SK-N-SH (cell line): ENCODE results near the gene CRYBG1. TPM values are rescaled to one million over a fixed set of nuclear protein-coding genes. Genes with fewer than 3 reads are reported as not detected.

Source experiments
- CTCF ChIA-PET: fragments of 300-600, 350-600 bp; formaldehyde crosslinking; extraction: SDS; loops from one replicate; lab custom pipeline; 2021; lab: Yijun Ruan, JAX
- POLR2A ChIA-PET: fragments of 350-600 bp; sonication (Branson Sonifier 250); formaldehyde crosslinking; extraction: SDS; loops from one replicate; lab custom pipeline; 2020; ENCODE audit warnings: antibody characterized with exemption, inconsistent platforms; lab: Yijun Ruan, JAX
- DNase-seq: peaks from one replicate; pipeline ENCODE4 v3.0.0; 2012
- H2AFZ ChIP-seq: fragments of 200-600 bp; sonication (generic); 2 replicates; pipeline ENCODE4 v1.8.1; 2016; ENCODE audit warnings: antibody characterized with exemption, mild to moderate bottlenecking, low read depth
- H3F3A ChIP-seq: fragments of 200-600 bp; sonication (generic); replicated peaks from 2 replicates; pipeline ENCODE3; 2016; ENCODE audit warnings: antibody characterized with exemption, mild to moderate bottlenecking; ENCODE audit not compliant: insufficient read depth
- H3K27ac ChIP-seq, 2 experiments: fragments of 200-500 bp in 1 of 2; fragments of 200-600 bp in 1 of 2; sonication (Bioruptor generic) in 1 of 2; sonication (generic), shearing (Covaris generic) in 1 of 2; 2 replicates each; pipeline versions ENCODE4 v1.5.1 to v1.6.1; 2014 to 2016; ENCODE audit warnings: low read depth in 2 of 2, inconsistent platforms in 1 of 2, low read length in 1 of 2, mild to moderate bottlenecking in 1 of 2, mixed read lengths in 1 of 2
- H3K27me3 ChIP-seq: fragments of 200-600 bp; sonication (generic), shearing (Covaris generic); 2 replicates; pipeline ENCODE4 v1.6.1; 2016; ENCODE audit warnings: mixed run types; ENCODE audit not compliant: insufficient read depth
- H3K36me3 ChIP-seq, 2 experiments: fragments of 200-500 bp in 1 of 2; fragments of 200-600 bp in 1 of 2; sonication (Bioruptor generic) in 1 of 2; sonication (generic) in 1 of 2; replicated peaks in 1 of 2; 2 replicates each; pipeline versions ENCODE3 to v1.5.1; 2014 to 2016; ENCODE audit warnings: low read length in 1 of 2, mild to moderate bottlenecking in 1 of 2; ENCODE audit not compliant: insufficient read depth in 2 of 2, control insufficient read depth in 1 of 2
- H3K4me1 ChIP-seq, 2 experiments: fragments of 200-500 bp in 1 of 2; fragments of 200-600 bp in 1 of 2; sonication (Bioruptor generic) in 1 of 2; sonication (generic), shearing (Covaris generic) in 1 of 2; 2 replicates each; pipeline versions ENCODE4 v1.5.1 to v1.6.1; 2014 to 2016; ENCODE audit warnings: low read depth in 1 of 2, low read length in 1 of 2, mixed run types in 1 of 2; ENCODE audit not compliant: insufficient read depth in 2 of 2, control insufficient read depth in 1 of 2
- H3K4me2 ChIP-seq: fragments of 200-600 bp; sonication (generic), shearing (Covaris generic); 2 replicates; pipeline ENCODE4 v1.6.1; 2017; ENCODE audit warnings: mixed run types
- H3K4me3 ChIP-seq, 2 experiments: fragments of 200-500 bp in 1 of 2; fragments of 200-600 bp in 1 of 2; sonication (Bioruptor generic) in 1 of 2; sonication (generic), shearing (Covaris generic) in 1 of 2; 2 replicates each; pipeline versions ENCODE4 v1.5.1 to v1.8.1; 2014 to 2016; ENCODE audit warnings: low read depth in 2 of 2, inconsistent platforms in 1 of 2, low read length in 1 of 2, mild to moderate bottlenecking in 1 of 2, mixed read lengths in 1 of 2, moderate library complexity in 1 of 2
- H3K79me2 ChIP-seq: fragments of 200-600 bp; sonication (generic); 2 replicates; pipeline ENCODE4 v1.8.1; 2017; ENCODE audit warnings: mild to moderate bottlenecking; ENCODE audit not compliant: insufficient read depth
- H3K9ac ChIP-seq: fragments of 200-600 bp; sonication (generic); 2 replicates; pipeline ENCODE4 v1.6.1; 2017; ENCODE audit warnings: mixed run types
- H3K9me2 ChIP-seq: fragments of 200-600 bp; sonication (generic); 2 replicates; pipeline ENCODE4 v1.6.1; 2017; ENCODE audit warnings: mixed run types
- H3K9me3 ChIP-seq: fragments of 200-600 bp; sonication (generic); 2 replicates; pipeline ENCODE4 v1.6.1; 2017; ENCODE audit warnings: mixed run types, mild to moderate bottlenecking, moderate library complexity
- H4K20me1 ChIP-seq: fragments of 200-600 bp; sonication (generic); 2 replicates; pipeline ENCODE4 v1.6.1; 2017; ENCODE audit warnings: mild to moderate bottlenecking, mixed run types; ENCODE audit not compliant: insufficient read depth
- CTCF ChIP-seq: fragments of 200-600 bp; sonication (generic); IDR thresholded peaks from 2 replicates; pipeline ENCODE4 v1.6.1; 2017; ENCODE audit warnings: antibody characterized with exemption, mild to moderate bottlenecking, moderate library complexity
- ELF1 ChIP-seq: IDR thresholded peaks from 2 replicates; pipeline ENCODE4 v1.4.0; 2012
- EP300 ChIP-seq, 2 experiments: IDR thresholded peaks; 2 replicates each; pipeline versions ENCODE4 v1.4.0 to v1.6.1; 2012; ENCODE audit warnings: borderline replicate concordance in 1 of 2, low read depth in 1 of 2, low read length in 1 of 2
- FOXJ3 ChIP-seq: sonication (generic); formaldehyde crosslinking; IDR thresholded peaks from 2 replicates; pipeline ENCODE4 v1.5.1; 2020; ENCODE audit warnings: mild to moderate bottlenecking, missing genetic modification reagents
- GATA2 ChIP-seq: sonication (generic); formaldehyde crosslinking; IDR thresholded peaks from 2 replicates; pipeline ENCODE4 v1.5.0; 2020; ENCODE audit warnings: mild to moderate bottlenecking, missing genetic modification reagents
- IRF3 ChIP-seq: fragments of 150-350 bp; IDR thresholded peaks from 2 replicates; pipeline ENCODE4 v1.6.1; 2016; ENCODE audit warnings: mild to moderate bottlenecking, low read depth, low read length
- JUND ChIP-seq: IDR thresholded peaks from 2 replicates; pipeline ENCODE4 v1.4.0; 2012
- MAX ChIP-seq: IDR thresholded peaks from 2 replicates; pipeline ENCODE4 v1.4.0; 2012; ENCODE audit warnings: low read depth
- MXI1 ChIP-seq: IDR thresholded peaks from 2 replicates; pipeline ENCODE4 v1.6.1; 2012; ENCODE audit warnings: mild to moderate bottlenecking, low read depth, low read length, improper control_type of control experiment
- NFIC ChIP-seq: IDR thresholded peaks from 2 replicates; pipeline ENCODE4 v1.4.0; 2012; ENCODE audit warnings: borderline replicate concordance
- NRF1 ChIP-seq: IDR thresholded peaks from 2 replicates; pipeline ENCODE4 v1.6.1; 2012; ENCODE audit warnings: low read depth, mild to moderate bottlenecking, low read length
- POLR2AphosphoS5 ChIP-seq: IDR thresholded peaks from 2 replicates; pipeline ENCODE4 v1.6.1; 2012; ENCODE audit warnings: low read depth, low read length
- RAD21 ChIP-seq: IDR thresholded peaks from 2 replicates; pipeline ENCODE4 v1.6.1; 2012; ENCODE audit warnings: mild to moderate bottlenecking, low read length
- SIN3A ChIP-seq: IDR thresholded peaks from 2 replicates; pipeline ENCODE4 v1.6.1; 2012; ENCODE audit warnings: low read depth, mild to moderate bottlenecking, low read length, moderate library complexity, borderline replicate concordance
- SMC3 ChIP-seq: IDR thresholded peaks from 2 replicates; pipeline ENCODE4 v1.6.1; 2012; ENCODE audit warnings: low read depth, low read length, improper control_type of control experiment
- TAF1 ChIP-seq: IDR thresholded peaks from 2 replicates; pipeline ENCODE4 v1.6.1; 2012; ENCODE audit warnings: low read depth, mild to moderate bottlenecking, low read length, moderate library complexity, borderline replicate concordance
- YY1 ChIP-seq: IDR thresholded peaks from 2 replicates; pipeline ENCODE4 v1.4.0; 2012; ENCODE audit warnings: low read depth, mild to moderate bottlenecking
- WGBS: methylation state at CpG from one replicate; pipeline ENCODE4 v1.1.6; 2017; ENCODE audit warnings: low lambda C conversion rate; 5-methylcytosine and 5-hydroxymethylcytosine counted together
- polyA plus RNA-seq, 3 experiments: library from polyadenylated mRNA; depleted of rRNA; stranded (reverse); fragments of >200 nt; gene quantifications; 2 replicates each; pipeline ENCODE4 v1.2.3, GENCODE V29; 2012

CRYBG1 gene
- polyA plus RNA-seq, 1 of the 3 experiments (the other 2 are of a cell fraction): 13.8 TPM

- no peak for TF ChIP-seq POLR2AphosphoS5
Observed at GRCh38 chr6:106413722-106414121, 53.2 kb downstream of the CRYBG1 start (continued).

DNA sequence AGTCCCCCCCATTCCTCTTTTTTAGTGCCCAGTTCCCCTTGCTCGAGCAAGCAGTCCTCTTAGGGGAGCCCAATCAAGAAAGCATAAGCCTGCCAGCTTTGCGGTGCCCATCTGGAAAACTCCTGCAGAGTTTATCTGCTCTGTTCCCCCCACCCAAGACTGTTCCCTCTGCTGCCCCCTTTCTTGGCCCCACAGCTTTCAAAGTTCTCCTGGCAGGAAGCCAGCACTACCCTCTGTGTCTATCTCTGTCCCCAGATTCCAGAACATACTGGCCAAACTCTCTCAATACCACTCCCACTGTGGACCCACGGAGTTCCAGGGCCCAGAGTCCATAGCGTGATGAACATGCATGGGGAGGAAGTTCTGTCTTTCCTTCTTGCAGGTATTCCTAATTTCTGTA lies 55.4 kb downstream of the CRYBG1 start:
- Histone ChIP-seq H4K20me1 (no peaks in the 10 kb centered on the region), H3K9me2 (no peaks in the 10 kb centered on the region), H3K9me3 (no peaks in the 10 kb centered on the region), H3K4me2 (no peak overlapping the region), H3K36me3 (no peaks in the 10 kb centered on the region), H3K27ac (no peak overlapping the region), H3K4me1 (peaks cover 0 to 7% of the 10 kb centered on the region in 2 experiments; a peak in 1 of 4 replicates), H3K27me3 (peaks cover 15% of the 10 kb centered on the region; the same call in 1 of the 2 replicates), H3K4me3 (no peak overlapping the region; a peak in 1 of 4 replicates), H2AFZ (no peak overlapping the region), H3F3A (no peaks in the 10 kb centered on the region), H3K79me2 (no peaks in the 10 kb centered on the region), H3K9ac (no peak overlapping the region)
- no peak for DNase-seq
- 37% methylated on average over 4 of the region's 4 CpGs for WGBS
- no peak for TF ChIP-seq RAD21
- ChIA-PET POLR2A (no interaction called here), CTCF (interaction anchor here (1.5 kb wide), 1 partner anchor 30 kb away, joined by 5 read pairs; no protein-coding TSS in a partner anchor)

DNA sequence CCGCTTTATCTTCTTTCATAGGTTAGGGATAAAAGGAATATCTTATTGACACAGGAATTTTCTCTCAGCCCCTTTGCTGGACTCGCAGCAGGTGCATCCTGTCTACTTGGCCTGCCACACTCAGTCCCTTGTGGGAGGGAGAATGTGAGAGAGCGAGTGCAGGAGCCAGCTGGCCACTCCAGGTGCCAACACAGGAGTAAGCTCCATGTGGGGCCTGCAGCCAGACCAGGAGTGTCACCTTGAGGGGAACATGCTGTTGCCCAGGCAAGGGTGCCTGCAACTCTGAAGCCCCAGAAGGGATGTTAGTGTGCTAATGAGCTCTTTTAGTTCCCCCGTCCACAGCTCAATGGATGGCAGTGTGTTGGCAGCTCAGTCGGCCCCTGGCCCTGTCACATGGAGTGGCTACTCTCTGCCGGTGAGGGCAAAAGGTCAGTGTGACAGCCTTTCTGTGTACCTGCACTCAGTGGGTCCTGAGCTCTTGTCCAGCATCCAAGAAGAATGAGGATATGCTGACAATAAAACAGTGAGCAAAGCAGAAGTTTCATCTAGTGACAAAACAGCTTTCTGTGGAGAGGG lies 57.1 kb downstream of the CRYBG1 start:
- CTCF ChIA-PET: no interaction called here
- 46% methylated on average over 6 of the region's 6 CpGs for WGBS
- no peak overlapping the region for H2AFZ ChIP-seq

DNA sequence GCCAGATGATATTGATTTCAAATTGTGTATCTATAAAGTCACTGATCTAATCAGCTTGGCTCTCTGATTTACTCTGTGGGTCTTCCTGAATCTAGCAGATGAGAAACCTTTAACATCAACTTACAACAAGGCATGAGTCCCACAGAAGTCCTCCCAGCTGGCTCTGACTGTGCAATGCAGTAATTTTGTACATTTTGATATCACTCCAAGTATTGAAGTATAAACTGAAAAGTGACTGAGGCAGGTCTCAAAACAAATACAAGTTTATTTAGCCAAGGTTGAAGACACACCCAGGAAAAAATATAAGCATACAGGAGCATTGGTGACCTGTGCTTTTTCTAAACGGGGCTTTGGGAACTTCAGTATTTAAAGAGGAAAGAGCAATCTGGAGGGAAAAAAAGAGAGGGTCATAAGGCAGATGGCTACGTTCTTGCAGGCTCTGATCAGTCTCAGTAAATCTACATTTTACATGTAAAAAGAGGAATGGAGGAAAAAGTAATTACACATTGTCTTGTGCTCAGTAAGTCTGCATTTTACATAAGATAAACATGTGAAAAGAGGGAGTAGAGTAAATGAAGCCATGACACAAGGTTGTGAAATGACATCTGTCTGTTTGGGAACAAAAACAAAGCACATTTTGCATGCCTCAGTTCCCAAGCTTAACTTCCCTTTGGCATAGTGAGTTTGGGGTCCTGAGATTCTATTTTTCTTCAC lies 59.5 kb downstream of the CRYBG1 start:
- no peaks in the 10 kb centered on the region; a peak in 1 of 4 replicates for H3K4me1 ChIP-seq
- H3K27ac ChIP-seq: no peak overlapping the region
- 11% methylated on average over 2 of the region's 2 CpGs for WGBS
- H3K9ac ChIP-seq: no peak overlapping the region
- H3K4me3 ChIP-seq: no peak overlapping the region
- DNase-seq: no peak
- no peaks in the 10 kb centered on the region for H3K9me2 ChIP-seq
- no peaks in the 10 kb centered on the region for H3K36me3 ChIP-seq
- no peaks in the 10 kb centered on the region; the same call in 1 of the 2 replicates for H3K27me3 ChIP-seq
- no peak overlapping the region for H3K4me2 ChIP-seq
- H3K79me2 ChIP-seq: no peaks in the 10 kb centered on the region
- H3K9me3 ChIP-seq: no peaks in the 10 kb centered on the region
- H3F3A ChIP-seq: no peaks in the 10 kb centered on the region
- no peak overlapping the region for H2AFZ ChIP-seq
- POLR2A ChIA-PET: no interaction called here
- no peaks in the 10 kb centered on the region for H4K20me1 ChIP-seq
- CTCF ChIA-PET: interaction anchor here (1.5 kb wide), 1 partner anchor 146 kb away, joined by 3 read pairs; no protein-coding TSS in a partner anchor
- TF ChIP-seq GATA2 (CRISPR knock-in tag) (no peak), EP300 (IDR thresholded peaks at IDR 0.05; ENCODE audit: borderline replicate concordance in 1 of 2, low read depth in 1 of 2, low read length in 1 of 2) (no peak), RAD21 (no peak), CTCF (no peak), NRF1 (no peak), IRF3 (no peak), JUND (no peak), MXI1 (no peak), ELF1 (no peak), SIN3A (no peak), NFIC (no peak), YY1 (no peak)

More for the DNA sequence above, 57.1 kb downstream of the CRYBG1 start:
- Histone ChIP-seq H3K4me3 (no peak overlapping the region), H4K20me1 (no peaks in the 10 kb centered on the region), H3K9me2 (no peaks in the 10 kb centered on the region), H3K79me2 (no peaks in the 10 kb centered on the region), H3K9me3 (no peaks in the 10 kb centered on the region), H3F3A (no peaks in the 10 kb centered on the region), H3K4me1 (peaks cover 0 to 7% of the 10 kb centered on the region in 2 experiments; a peak in 1 of 4 replicates), H3K9ac (no peak overlapping the region), H3K4me2 (no peak overlapping the region), H3K27ac (no peak overlapping the region), H3K27me3 (peaks cover 7% of the 10 kb centered on the region; the same call in 1 of the 2 replicates), H3K36me3 (no peaks in the 10 kb centered on the region)
- TF ChIP-seq SMC3 (no peak), TAF1 (no peak), FOXJ3 (CRISPR knock-in tag) (no peak), MAX (no peak), GATA2 (CRISPR knock-in tag) (no peak), JUND (no peak)
- POLR2A ChIA-PET: no interaction called here
- no peak for DNase-seq
